AG09319 (cell line): ENCODE measurements around the gene CAMK2A.
"Not testable (repeated sequence)": the region's sequence is repeated elsewhere in the genome, so short reads cannot be mapped to it uniquely, and the experiment has no call there.

ENCODE experiments used
- DNase-seq: peaks from one replicate; pipeline ENCODE4 v3.0.0-alpha.2; 2010; ENCODE audit warnings: low read depth; ENCODE audit errors: extremely low read depth
- TF ChIP-seq, protein P1 (sequence below): IDR thresholded peaks from 2 replicates; pipeline ENCODE4 v1.5.1; 2011; ENCODE audit warnings: low read depth, mild to moderate bottlenecking, inconsistent platforms, low read length, moderate library complexity

Gene CAMK2A

DNA sequence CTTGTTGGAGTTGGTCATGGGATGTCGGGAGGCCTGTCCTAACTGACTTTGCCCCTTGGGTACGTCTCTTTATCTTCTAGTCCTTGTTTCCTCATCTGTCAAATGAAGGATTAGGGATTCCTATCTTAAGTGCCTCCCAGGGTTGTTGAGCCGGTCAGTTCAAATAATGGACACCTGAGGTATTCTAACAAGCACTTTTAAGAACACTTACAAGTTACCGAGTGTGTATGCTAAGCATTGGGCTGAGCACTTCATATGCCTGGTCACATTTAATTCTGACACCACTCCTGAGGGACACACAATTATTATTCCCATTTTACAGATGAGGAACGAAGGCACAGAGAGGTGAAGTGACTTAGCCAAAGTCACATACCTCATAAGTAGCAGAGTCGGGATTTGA, 37.1 kb downstream of the CAMK2A start:
- DNase-seq: no peak
- TF ChIP-seq, protein P1, sequence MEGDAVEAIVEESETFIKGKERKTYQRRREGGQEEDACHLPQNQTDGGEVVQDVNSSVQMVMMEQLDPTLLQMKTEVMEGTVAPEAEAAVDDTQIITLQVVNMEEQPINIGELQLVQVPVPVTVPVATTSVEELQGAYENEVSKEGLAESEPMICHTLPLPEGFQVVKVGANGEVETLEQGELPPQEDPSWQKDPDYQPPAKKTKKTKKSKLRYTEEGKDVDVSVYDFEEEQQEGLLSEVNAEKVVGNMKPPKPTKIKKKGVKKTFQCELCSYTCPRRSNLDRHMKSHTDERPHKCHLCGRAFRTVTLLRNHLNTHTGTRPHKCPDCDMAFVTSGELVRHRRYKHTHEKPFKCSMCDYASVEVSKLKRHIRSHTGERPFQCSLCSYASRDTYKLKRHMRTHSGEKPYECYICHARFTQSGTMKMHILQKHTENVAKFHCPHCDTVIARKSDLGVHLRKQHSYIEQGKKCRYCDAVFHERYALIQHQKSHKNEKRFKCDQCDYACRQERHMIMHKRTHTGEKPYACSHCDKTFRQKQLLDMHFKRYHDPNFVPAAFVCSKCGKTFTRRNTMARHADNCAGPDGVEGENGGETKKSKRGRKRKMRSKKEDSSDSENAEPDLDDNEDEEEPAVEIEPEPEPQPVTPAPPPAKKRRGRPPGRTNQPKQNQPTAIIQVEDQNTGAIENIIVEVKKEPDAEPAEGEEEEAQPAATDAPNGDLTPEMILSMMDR: no peak

- TF ChIP-seq, protein P1: no peak
- no peak for DNase-seq
Observed at GRCh38 chr5:150251504-150251903, 38.1 kb downstream of the CAMK2A start.

DNA sequence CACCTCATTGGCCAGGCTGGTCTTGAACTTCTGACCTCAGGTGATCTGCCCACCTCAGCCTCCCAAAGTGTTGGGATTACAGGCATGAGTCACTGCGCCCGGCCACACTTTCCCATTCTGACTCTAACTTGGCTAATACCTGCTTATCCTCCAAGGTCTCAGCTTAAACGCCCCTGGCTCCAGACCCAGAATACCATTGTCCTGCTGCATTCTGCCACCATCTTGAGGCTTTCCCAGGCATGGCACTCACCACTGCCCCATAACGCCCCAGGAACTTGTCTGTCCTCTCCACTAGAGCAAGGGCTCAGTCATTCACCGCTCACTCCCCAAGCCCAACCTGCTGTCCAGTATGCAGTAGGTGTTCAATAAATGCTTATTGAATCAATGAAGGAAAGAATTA, 39.8 kb downstream of the CAMK2A start:
- no peak for DNase-seq
- TF ChIP-seq, protein P1: no peak

- no peak for DNase-seq
- TF ChIP-seq, protein P1: no peak
Observed at GRCh38 chr5:150248946-150249345, 40.6 kb downstream of the CAMK2A start.

- DNase-seq: not testable (repeated sequence)
Observed at GRCh38 chr5:150248493-150248892, 41.1 kb downstream of the CAMK2A start.

DNA sequence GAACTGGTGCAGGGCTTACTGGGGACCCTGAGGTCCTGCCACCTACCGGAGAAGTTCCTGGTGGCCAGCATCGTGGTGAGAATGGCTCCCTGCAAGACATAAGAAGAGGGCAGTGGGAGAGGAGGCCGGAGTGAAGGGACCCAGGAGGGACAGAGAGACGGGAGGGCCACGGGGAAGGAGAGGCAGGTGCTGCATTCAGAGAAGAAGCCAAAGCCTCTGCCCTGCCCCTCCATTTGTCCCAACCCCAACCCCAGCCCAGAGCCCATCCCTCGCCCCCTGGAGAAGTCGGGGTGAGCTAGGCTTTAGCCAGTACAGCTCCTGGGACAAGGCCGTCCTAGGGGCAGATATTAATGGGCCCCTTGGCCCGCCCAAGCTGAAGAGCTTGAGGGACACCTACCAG, 41.8 kb downstream of the CAMK2A start:
- TF ChIP-seq, protein P1: no peak
- no peak for DNase-seq

DNA sequence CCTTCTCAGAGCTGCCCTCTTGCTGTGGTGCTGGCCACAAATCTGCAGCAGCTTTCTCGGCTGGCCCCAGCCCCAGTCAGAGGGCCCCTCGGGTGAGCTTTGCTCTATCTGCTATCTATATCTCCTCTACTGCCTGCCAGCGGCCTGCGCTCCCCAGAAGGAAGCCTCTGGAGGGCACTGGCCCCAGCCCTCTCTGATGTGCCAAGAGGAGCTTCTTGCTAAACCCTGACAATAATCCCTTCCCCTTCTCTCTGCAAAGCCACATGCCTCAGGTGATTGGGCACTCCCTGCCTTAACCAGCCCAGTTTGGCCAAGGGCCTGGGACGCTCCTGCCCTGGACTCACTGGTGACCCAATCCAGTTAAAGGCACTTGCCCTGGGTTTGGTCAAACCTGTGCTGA, 42.7 kb downstream of the CAMK2A start:
- TF ChIP-seq, protein P1: no peak
- DNase-seq: no peak

- TF ChIP-seq, protein P1: no peak
Observed at GRCh38 chr5:150246429-150246828, 43.1 kb downstream of the CAMK2A start.

More at GRCh38 chr5:150246429-150246828, 43.1 kb downstream of the CAMK2A start:
- DNase-seq: no peak
